CD8-positive, alpha-beta memory T cell (primary cell): ENCODE data around the gene OR6B1. TPM values are rescaled to one million over a fixed set of nuclear protein-coding genes. Genes with fewer than 3 reads are reported as not detected.
"Not testable (repeated sequence)": the region's sequence is repeated elsewhere in the genome, so short reads cannot be mapped to it uniquely, and the experiment has no call there.

ENCODE experiments used
- CTCF ChIA-PET: fragments of 350-600 bp; sonication (Branson Sonifier 250); formaldehyde crosslinking; loops from one replicate; lab custom pipeline; 2021; ENCODE audit warnings: antibody characterized with exemption; lab: Charles Lee
- POLR2A ChIA-PET: fragments of 350-600 bp; sonication (Branson Sonifier 250); formaldehyde crosslinking; loops from one replicate; lab custom pipeline; 2021; ENCODE audit warnings: antibody characterized with exemption; lab: Charles Lee
- DNase-seq, 5 donors: peaks; one replicate each; pipeline versions ENCODE4 v3.0.0 to v3.0.0-alpha.2; 2020 to 2022; ENCODE audit warnings: mixed read lengths in 1 of 5
- H3K27ac ChIP-seq: one replicate; pipeline ENCODE4 v1.7.0; 2013; ENCODE audit warnings: low read depth, mild to moderate bottlenecking, low read length, moderate library complexity
- H3K27me3 ChIP-seq: 2 replicates; pipeline ENCODE4 v1.7.0; 2013; ENCODE audit warnings: low read length, mild to moderate bottlenecking; ENCODE audit not compliant: insufficient read depth, poor library complexity, severe bottlenecking
- H3K36me3 ChIP-seq: 2 replicates; pipeline ENCODE4 v1.7.0; 2013; ENCODE audit warnings: mild to moderate bottlenecking, low read length, moderate library complexity; ENCODE audit not compliant: insufficient read depth
- H3K4me1 ChIP-seq: 2 replicates; pipeline ENCODE4 v1.7.0; 2013; ENCODE audit warnings: mild to moderate bottlenecking, low read length, moderate library complexity; ENCODE audit not compliant: insufficient read depth
- H3K4me3 ChIP-seq: 2 replicates; pipeline ENCODE4 v1.7.0; 2013; ENCODE audit warnings: mild to moderate bottlenecking, low read length
- H3K9me3 ChIP-seq: 2 replicates; pipeline ENCODE4 v1.7.0; 2013; ENCODE audit warnings: mild to moderate bottlenecking, low read length
- H3K27ac Mint-ChIP-seq, 8 donors: one replicate each; pipeline ENCODE4 v1.8.0; 2020 to 2021; ENCODE audit warnings: mixed read lengths in 8 of 8, mild to moderate bottlenecking in 6 of 8, inconsistent platforms in 3 of 8, moderate library complexity in 3 of 8
- H3K27me3 Mint-ChIP-seq, 2 donors: one replicate each; pipeline ENCODE4 v1.8.0; 2020 to 2021; ENCODE audit warnings: mixed read lengths in 2 of 2, mild to moderate bottlenecking in 1 of 2, moderate library complexity in 1 of 2
- H3K36me3 Mint-ChIP-seq, 3 donors: one replicate each; pipeline ENCODE4 v1.8.0; 2020 to 2021; ENCODE audit warnings: mixed read lengths in 3 of 3, inconsistent platforms in 1 of 3, mild to moderate bottlenecking in 1 of 3
- H3K4me1 Mint-ChIP-seq, 3 donors: one replicate each; pipeline ENCODE4 v1.8.0; 2020 to 2021; ENCODE audit warnings: mixed read lengths in 3 of 3, inconsistent platforms in 1 of 3, mild to moderate bottlenecking in 1 of 3
- H3K4me3 Mint-ChIP-seq, 7 donors: one replicate each; pipeline ENCODE4 v1.8.0; 2020 to 2021; ENCODE audit warnings: mixed read lengths in 7 of 7, mild to moderate bottlenecking in 6 of 7, moderate library complexity in 4 of 7, inconsistent platforms in 2 of 7
- H3K9me3 Mint-ChIP-seq, 5 donors: one replicate each; pipeline ENCODE4 v1.8.0; 2020 to 2022; ENCODE audit warnings: mixed read lengths in 5 of 5, mild to moderate bottlenecking in 3 of 5, moderate library complexity in 2 of 5, inconsistent platforms in 1 of 5
- polyA plus RNA-seq: library from polyadenylated mRNA; unstranded; fragments of 300-500 nt; fragmentation: Illumina TruSeq; gene quantifications from one replicate; pipeline ENCODE4 v1.2.3, GENCODE V29; 2021
- total RNA-seq, 2 experiments: library from RNA; stranded (reverse); gene quantifications; one replicate each; pipeline ENCODE4 v1.2.3, GENCODE V29; 2021

Gene OR6B1
- total and polyA plus RNA-seq, 3 experiments from 2014 or later: not detected

DNA sequence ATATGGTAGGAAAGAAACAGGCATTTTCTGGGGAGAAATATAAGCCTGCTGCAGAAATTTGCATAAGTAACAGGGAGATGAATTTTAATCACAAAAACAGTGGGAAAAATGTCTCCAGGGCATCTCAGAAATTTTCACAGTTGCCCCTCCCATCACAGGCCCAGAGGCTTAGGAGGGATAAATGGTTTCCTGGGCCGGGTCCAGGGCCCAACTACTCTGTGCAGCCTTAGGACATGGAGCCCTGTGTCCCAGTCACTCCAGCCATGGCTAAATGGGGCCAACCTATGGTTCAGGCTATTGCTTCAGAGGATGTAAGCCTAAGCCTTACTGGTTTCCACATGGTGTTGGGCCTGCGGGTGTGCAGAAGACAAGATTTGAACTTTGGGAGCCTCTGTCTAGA is 9.2 kb downstream of the OR6B1 start:
- H3K36me3 ChIP-seq: no peaks in the 10 kb centered on the region
- ChIA-PET POLR2A (no interaction called here), CTCF (no interaction called here)
- Mint-ChIP-seq H3K9me3 (peaks cover 10 to 29% (median 18%) of the 10 kb centered on the region in 5 donors), H3K27me3 (peaks cover 3 to 57% of the 10 kb centered on the region in 2 donors), H3K27ac (no peak overlapping the region), H3K4me3 (no peak overlapping the region), H3K36me3 (peaks cover 0 to 1% (median 0%) of the 10 kb centered on the region in 3 donors), H3K4me1 (no peaks in the 10 kb centered on the region)
- H3K9me3 ChIP-seq: no peaks in the 10 kb centered on the region
- no peaks in the 10 kb centered on the region for H3K4me1 ChIP-seq
- DNase-seq: no peak
- no peak overlapping the region for H3K27ac ChIP-seq
- no peaks in the 10 kb centered on the region for H3K27me3 ChIP-seq
- H3K4me3 ChIP-seq: no peak overlapping the region

DNA sequence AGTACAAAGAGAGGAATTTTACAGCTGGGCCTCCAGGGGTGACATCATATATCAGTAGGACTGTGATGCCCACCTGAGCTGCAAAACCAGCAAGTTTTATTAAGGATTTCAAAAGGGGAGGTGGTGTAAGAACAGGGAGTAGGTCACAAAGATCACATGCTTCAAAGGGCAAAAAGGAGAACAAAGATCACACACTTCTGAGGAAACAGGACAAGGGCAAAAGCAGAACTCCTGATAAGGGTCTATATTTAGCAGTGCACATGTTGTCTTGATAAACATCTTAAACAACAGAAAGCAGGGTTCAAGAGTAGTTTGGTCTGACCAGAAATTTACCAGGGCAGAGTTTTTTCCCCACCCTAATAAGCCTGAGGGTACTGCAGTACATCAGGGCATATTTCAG is 9.9 kb downstream of the OR6B1 start:
- CTCF ChIA-PET, H3K4me1 Mint-ChIP-seq, H3K27me3 ChIP-seq, H3K36me3 Mint-ChIP-seq, H3K4me3 Mint-ChIP-seq, H3K4me3 ChIP-seq, H3K27ac ChIP-seq, H3K9me3 ChIP-seq, DNase-seq, POLR2A ChIA-PET, H3K36me3 ChIP-seq, H3K4me1 ChIP-seq: not testable (repeated sequence)
- Mint-ChIP-seq H3K27ac (peak overlapping the region in 1 of 8 donors; percentile 85), H3K27me3 (peaks cover 3 to 59% of the 10 kb centered on the region in 2 donors), H3K9me3 (peaks cover 10 to 29% (median 18%) of the 10 kb centered on the region in 5 donors)

DNA sequence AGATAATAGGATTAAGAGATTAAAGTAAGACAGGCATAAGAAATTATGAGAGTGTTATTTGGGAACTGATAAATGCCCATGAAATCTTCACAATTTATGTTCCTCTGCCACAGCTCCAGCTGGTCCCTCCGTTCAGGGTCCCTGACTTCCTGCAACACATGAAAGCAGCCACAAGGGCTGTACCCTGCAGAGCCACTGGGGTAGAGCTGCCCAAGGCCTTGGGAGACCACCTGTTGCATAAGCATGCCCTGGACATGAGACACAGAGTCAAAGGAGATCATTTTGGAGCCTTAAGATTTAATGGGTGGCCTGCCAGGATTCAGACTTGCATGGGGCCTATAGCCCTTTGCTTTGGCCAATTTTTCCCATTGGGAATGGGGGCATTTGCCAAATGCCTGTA is 10.7 kb downstream of the OR6B1 start:
- H3K27ac Mint-ChIP-seq, DNase-seq, H3K4me1 ChIP-seq, H3K4me3 Mint-ChIP-seq, H3K4me1 Mint-ChIP-seq, POLR2A ChIA-PET, H3K27ac ChIP-seq, H3K27me3 ChIP-seq, CTCF ChIA-PET, H3K9me3 ChIP-seq, H3K36me3 Mint-ChIP-seq, H3K36me3 ChIP-seq, H3K4me3 ChIP-seq: not testable (repeated sequence)
- H3K27me3 Mint-ChIP-seq: peaks cover 3 to 63% of the 10 kb centered on the region in 2 donors
- H3K9me3 Mint-ChIP-seq: peaks cover 10 to 29% (median 19%) of the 10 kb centered on the region in 5 donors

DNA sequence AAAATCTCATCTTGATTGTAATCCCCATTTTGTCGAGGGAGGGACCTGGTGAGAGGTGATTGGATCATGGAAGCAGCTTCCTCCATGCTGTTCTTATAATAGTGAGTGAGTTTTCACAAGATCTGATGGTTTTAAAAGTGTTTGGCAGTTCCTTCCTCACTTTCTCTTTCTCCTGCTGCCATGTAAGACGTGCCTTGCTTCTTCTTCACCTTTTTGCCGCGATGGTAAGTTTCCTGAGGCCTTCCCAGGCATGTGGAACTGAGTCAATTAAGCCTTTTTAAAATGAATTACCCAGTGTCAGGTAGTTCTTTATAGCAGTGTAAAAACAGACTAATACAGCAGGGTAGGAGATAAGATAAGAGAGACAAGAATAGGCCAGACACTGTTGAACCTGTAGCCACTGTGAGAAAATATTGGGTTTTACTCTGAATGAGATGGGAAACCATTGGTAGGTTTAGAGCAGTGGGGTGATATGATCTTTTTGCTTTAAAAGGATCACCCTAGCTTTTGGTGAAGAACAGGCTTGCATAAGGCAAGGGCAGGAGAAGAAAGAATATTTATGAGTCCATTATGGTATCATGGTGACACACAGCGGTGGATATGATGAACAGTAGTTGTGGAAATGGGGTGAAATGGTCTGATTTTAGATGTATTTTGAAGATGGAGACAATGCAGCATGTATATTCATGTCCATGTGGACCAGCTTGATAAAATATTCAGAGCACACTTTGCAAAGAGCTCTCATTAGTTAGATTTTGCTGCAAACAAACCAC is 11.5 kb downstream of the OR6B1 start:
- Histone ChIP-seq H3K4me1 (no peaks in the 10 kb centered on the region), H3K4me3 (no peak overlapping the region), H3K36me3 (no peaks in the 10 kb centered on the region), H3K27ac (no peak overlapping the region), H3K9me3 (no peaks in the 10 kb centered on the region), H3K27me3 (no peaks in the 10 kb centered on the region)
- ChIA-PET CTCF (no interaction called here), POLR2A (no interaction called here)
- no peak for DNase-seq
- Mint-ChIP-seq H3K36me3 (peaks cover 0 to 1% (median 0%) of the 10 kb centered on the region in 3 donors), H3K9me3 (peaks cover 10 to 29% (median 19%) of the 10 kb centered on the region in 5 donors), H3K27me3 (peaks cover 3 to 62% of the 10 kb centered on the region in 2 donors), H3K4me3 (no peak overlapping the region), H3K27ac (no peak overlapping the region), H3K4me1 (no peaks in the 10 kb centered on the region)

GRCh38 chr7:144018065-144018464 is 17.9 kb downstream of the OR6B1 start:
- Mint-ChIP-seq H3K27ac (no peak overlapping the region), H3K27me3 (peaks cover 3 to 19% of the 10 kb centered on the region in 2 donors), H3K4me1 (no peaks in the 10 kb centered on the region), H3K36me3 (no peaks in the 10 kb centered on the region), H3K4me3 (no peak overlapping the region), H3K9me3 (peaks cover 0 to 3% (median 2%) of the 10 kb centered on the region in 5 donors)
- H3K4me1 ChIP-seq: no peaks in the 10 kb centered on the region
- H3K36me3 ChIP-seq: no peaks in the 10 kb centered on the region
- H3K4me3 ChIP-seq: no peak overlapping the region
- DNase-seq: no peak
- no peak overlapping the region for H3K27ac ChIP-seq
- H3K9me3 ChIP-seq: no peaks in the 10 kb centered on the region
- CTCF ChIA-PET: no interaction called here
- POLR2A ChIA-PET: no interaction called here
- H3K27me3 ChIP-seq: no peaks in the 10 kb centered on the region

DNA sequence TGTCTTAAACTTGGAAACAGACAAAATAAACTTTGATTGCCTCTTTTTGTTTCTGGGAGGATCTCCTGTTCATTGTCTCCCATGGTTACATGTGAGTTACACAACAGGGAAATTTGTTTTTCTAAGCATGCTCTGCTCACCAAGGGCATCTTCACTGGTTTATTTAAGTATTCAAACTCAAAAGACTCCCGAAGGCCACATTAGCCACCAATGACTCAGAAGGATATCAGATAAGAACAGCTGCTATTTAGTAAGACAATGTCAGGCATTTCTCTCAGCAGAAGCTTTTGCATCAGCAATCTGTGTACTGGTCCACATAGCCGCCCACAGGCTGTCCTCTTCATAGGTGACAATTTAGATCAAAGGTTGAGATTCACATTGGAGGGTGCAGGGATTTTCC is 19.3 kb downstream of the OR6B1 start:
- POLR2A ChIA-PET: interaction anchor here (0.6 kb wide), 1 partner anchor 96 kb away, joined by 3 read pairs; no protein-coding TSS in a partner anchor
- H3K9me3 Mint-ChIP-seq: peaks cover 0 to 2% (median 0%) of the 10 kb centered on the region in 5 donors
- H3K36me3 ChIP-seq: no peaks in the 10 kb centered on the region
- no peaks in the 10 kb centered on the region for H3K4me1 ChIP-seq
- H3K4me1 Mint-ChIP-seq: no peaks in the 10 kb centered on the region
- peaks cover 3 to 11% of the 10 kb centered on the region in 2 donors for H3K27me3 Mint-ChIP-seq
- no peaks in the 10 kb centered on the region for H3K27me3 ChIP-seq
- H3K36me3 Mint-ChIP-seq: no peaks in the 10 kb centered on the region
- CTCF ChIA-PET: no interaction called here
- no peak overlapping the region for H3K4me3 Mint-ChIP-seq
- H3K27ac ChIP-seq: no peak overlapping the region
- no peak overlapping the region for H3K27ac Mint-ChIP-seq
- DNase-seq: no peak
- no peak overlapping the region for H3K4me3 ChIP-seq
- no peaks in the 10 kb centered on the region for H3K9me3 ChIP-seq

DNA sequence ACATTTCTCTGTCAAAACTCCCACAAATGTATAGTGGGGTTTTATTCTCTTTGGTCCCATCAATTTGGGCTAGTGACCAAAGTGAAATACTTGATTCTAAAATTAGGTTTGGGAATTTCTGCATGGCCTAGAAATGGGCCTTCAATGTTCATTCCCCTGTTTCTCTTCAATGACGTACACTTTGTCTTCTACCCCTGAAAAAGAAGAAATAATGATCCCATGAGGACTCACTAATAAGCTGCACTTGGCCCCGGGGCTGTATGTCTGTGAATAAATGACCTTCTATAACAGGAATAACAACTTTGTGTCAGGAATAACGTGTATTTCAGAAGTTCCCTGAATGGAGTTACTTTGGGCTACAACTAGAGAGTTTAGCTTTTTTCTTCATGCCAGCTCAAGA is 20.2 kb downstream of the OR6B1 start:
- Mint-ChIP-seq H3K27me3 (peaks cover 3 to 4% of the 10 kb centered on the region in 2 donors), H3K9me3 (no peaks in the 10 kb centered on the region), H3K4me3 (no peak overlapping the region), H3K27ac (no peak overlapping the region), H3K36me3 (no peaks in the 10 kb centered on the region), H3K4me1 (no peaks in the 10 kb centered on the region)
- Histone ChIP-seq H3K36me3 (no peaks in the 10 kb centered on the region), H3K4me3 (no peak overlapping the region), H3K27me3 (no peaks in the 10 kb centered on the region), H3K9me3 (no peaks in the 10 kb centered on the region), H3K27ac (no peak overlapping the region), H3K4me1 (no peaks in the 10 kb centered on the region)
- CTCF ChIA-PET: no interaction called here
- no peak for DNase-seq
- POLR2A ChIA-PET: no interaction called here

- POLR2A ChIA-PET: no interaction called here
Observed at GRCh38 chr7:144022169-144022568, 22.0 kb downstream of the OR6B1 start.

More at GRCh38 chr7:144022169-144022568, 22.0 kb downstream of the OR6B1 start:
- CTCF ChIA-PET: no interaction called here
- Mint-ChIP-seq H3K36me3 (no peaks in the 10 kb centered on the region), H3K9me3 (no peaks in the 10 kb centered on the region), H3K4me1 (no peaks in the 10 kb centered on the region), H3K4me3 (no peak overlapping the region), H3K27me3 (peaks cover 3% of the 10 kb centered on the region in 2 donors), H3K27ac (peak overlapping the region in 1 of 8 donors; percentile 17)
- no peaks in the 10 kb centered on the region for H3K4me1 ChIP-seq
- no peaks in the 10 kb centered on the region for H3K27me3 ChIP-seq
- H3K4me3 ChIP-seq: no peak overlapping the region
- H3K27ac ChIP-seq: no peak overlapping the region
- H3K36me3 ChIP-seq: no peaks in the 10 kb centered on the region
- no peak for DNase-seq
- no peaks in the 10 kb centered on the region for H3K9me3 ChIP-seq
